ENCODE measurements around the gene PPP1R7.

GRCh38 chr2:241226723-241227572 is 76.7 kb downstream of the PPP1R7 start:
- TF ChIP-seq EZH2 (IDR thresholded peaks at IDR 0.05; ENCODE audit: insufficient read depth, poor library complexity, severe bottlenecking) (no peak), EZH2phosphoT487 (IDR thresholded peaks at IDR 0.05; ENCODE audit: insufficient read depth, low read depth) (no peak)

Data from GM23248 (cell line).